Astrocyte (in vitro differentiated cells and primary cell): ENCODE data around the gene CASK.

ENCODE experiments used
- CTCF ChIP-seq: IDR thresholded peaks from 2 replicates; pipeline ENCODE4 v1.5.1; 2011; ENCODE audit warnings: low read depth, mild to moderate bottlenecking, inconsistent platforms, low read length, moderate library complexity; ENCODE audit not compliant: insufficient read depth
- EZH2 ChIP-seq: IDR thresholded peaks from 2 replicates; pipeline ENCODE4 v1.6.1; 2012; ENCODE audit warnings: mild to moderate bottlenecking, low read length, inconsistent platforms; ENCODE audit not compliant: insufficient read depth

- TF ChIP-seq CTCF: no peak
- TF ChIP-seq EZH2: no peak
These were observed 763 bp downstream of the CASK start for GRCh38 chrX:41922431-41923151.
